Measurements from ENCODE around the gene VPREB1.
A peak's percentile ranks its signal among the peaks of the same experiment; 100 is the strongest.

- peak; percentile 66 for TF ChIP-seq CTCF (IDR thresholded peaks at IDR 0.05)
- TF ChIP-seq EZH2phosphoT487 (IDR thresholded peaks at IDR 0.05): no peak
- TF ChIP-seq EZH2 (IDR thresholded peaks at IDR 0.05): no peak
These were observed 36.6 kb upstream of the VPREB1 start for GRCh38 chr22:22207845-22208564.

Data from neural progenitor cell (in vitro differentiated cells).